ENCODE measurements around the gene TIMM21. TPM values are rescaled to one million over a fixed set of nuclear protein-coding genes. Genes with fewer than 3 reads are reported as not detected.

Gene TIMM21
- total and polyA plus RNA-seq, 4 donors, result 22.0 to 39.2 (median 30.0) TPM

- Histone ChIP-seq H3K4me3 (ENCODE audit: low read depth in 1 of 3, low read length in 3 of 3) (no peak overlapping the region), H3K27me3 (ENCODE audit: control insufficient read depth in 4 of 4, insufficient read depth in 4 of 4, low read length in 3 of 4) (no peaks in the 10 kb centered on the region), H3K4me1 (ENCODE audit: control insufficient read depth in 4 of 4, insufficient read depth in 4 of 4, low read length in 3 of 4) (peaks cover 0 to 7% (median 4%) of the 10 kb centered on the region in 4 donors), H3K9me3 (ENCODE audit: control insufficient read depth in 4 of 4, low read length in 3 of 4) (no peaks in the 10 kb centered on the region), H3K27ac (ENCODE audit: low read depth in 1 of 2, low read length in 2 of 2) (no peak overlapping the region), H3K36me3 (ENCODE audit: control insufficient read depth in 4 of 4, insufficient read depth in 3 of 4, low read depth in 1 of 4, low read length in 3 of 4) (no peaks in the 10 kb centered on the region), H3K9ac (ENCODE audit: low read depth in 1 of 2, low read length in 2 of 2) (no peak overlapping the region)
- WGBS, result 50% methylated on average over 6 of the region's 6 CpGs
- no peak for DNase-seq (ENCODE audit: low spot score)
- no peak for TF ChIP-seq CTCF (IDR thresholded peaks at IDR 0.05; ENCODE audit: low read depth, low read length, missing input control)
- no peak for TF ChIP-seq SP1 (IDR thresholded peaks at IDR 0.05)
Measured at GRCh38 chr18:74175658-74176057, 27.3 kb downstream of the TIMM21 start.

GRCh38 chr18:74178884-74179283 lies 30.6 kb downstream of the TIMM21 start:
- Histone ChIP-seq H3K4me3 (ENCODE audit: low read depth in 1 of 3, low read length in 3 of 3) (no peak overlapping the region), H3K27me3 (ENCODE audit: control insufficient read depth in 4 of 4, insufficient read depth in 4 of 4, low read length in 3 of 4) (no peaks in the 10 kb centered on the region), H3K27ac (ENCODE audit: low read depth in 1 of 2, low read length in 2 of 2) (no peak overlapping the region), H3K4me1 (ENCODE audit: control insufficient read depth in 4 of 4, insufficient read depth in 4 of 4, low read length in 3 of 4) (no peaks in the 10 kb centered on the region), H3K36me3 (ENCODE audit: control insufficient read depth in 4 of 4, insufficient read depth in 3 of 4, low read depth in 1 of 4, low read length in 3 of 4) (no peaks in the 10 kb centered on the region), H3K9ac (ENCODE audit: low read depth in 1 of 2, low read length in 2 of 2) (no peak overlapping the region), H3K9me3 (ENCODE audit: control insufficient read depth in 4 of 4, low read length in 3 of 4) (no peaks in the 10 kb centered on the region)
- DNase-seq (ENCODE audit: low spot score), result no peak
- 88% methylated on average over 1 of the region's 1 CpG for WGBS
- no peak for TF ChIP-seq HNF4A (conservative IDR thresholded peaks at IDR 0.05)
- no peak for TF ChIP-seq CTCF (IDR thresholded peaks at IDR 0.05; ENCODE audit: low read depth, low read length, missing input control)
- no peak for TF ChIP-seq JUND (IDR thresholded peaks at IDR 0.05)
- no peak for TF ChIP-seq REST (IDR thresholded peaks at IDR 0.05)
- no peak for TF ChIP-seq FOXA2 (IDR thresholded peaks at IDR 0.05)
- TF ChIP-seq FOXA1 (IDR thresholded peaks at IDR 0.05), result no peak
- no peak for TF ChIP-seq SP1 (IDR thresholded peaks at IDR 0.05)

- DNase-seq (ENCODE audit: low spot score), result no peak
- H3K9ac ChIP-seq (ENCODE audit: low read depth in 1 of 2, low read length in 2 of 2), result no peak overlapping the region
- H3K27me3 ChIP-seq (ENCODE audit: control insufficient read depth in 4 of 4, insufficient read depth in 4 of 4, low read length in 3 of 4), result no peaks in the 10 kb centered on the region
- H3K4me3 ChIP-seq (ENCODE audit: low read depth in 1 of 3, low read length in 3 of 3), result no peak overlapping the region
- H3K27ac ChIP-seq (ENCODE audit: low read depth in 1 of 2, low read length in 2 of 2), result no peak overlapping the region
- H3K36me3 ChIP-seq (ENCODE audit: control insufficient read depth in 4 of 4, insufficient read depth in 3 of 4, low read depth in 1 of 4, low read length in 3 of 4), result no peaks in the 10 kb centered on the region
- 82% methylated on average over 10 of the region's 10 CpGs for WGBS
- no peaks in the 10 kb centered on the region for H3K4me1 ChIP-seq (ENCODE audit: control insufficient read depth in 4 of 4, insufficient read depth in 4 of 4, low read length in 3 of 4)
- no peaks in the 10 kb centered on the region for H3K9me3 ChIP-seq (ENCODE audit: control insufficient read depth in 4 of 4, low read length in 3 of 4)
- TF ChIP-seq ZBTB33 (IDR thresholded peaks at IDR 0.05), result no peak
- TF ChIP-seq HNF4G (IDR thresholded peaks at IDR 0.05), result no peak
- no peak for TF ChIP-seq HNF4A (conservative IDR thresholded peaks at IDR 0.05)
- no peak for TF ChIP-seq MAX (IDR thresholded peaks at IDR 0.05)
- no peak for TF ChIP-seq REST (IDR thresholded peaks at IDR 0.05)
- no peak for TF ChIP-seq YY1 (IDR thresholded peaks at IDR 0.05)
- TF ChIP-seq RXRA (IDR thresholded peaks at IDR 0.05), result no peak
Measured at GRCh38 chr18:74179623-74180199, 31.4 kb downstream of the TIMM21 start.
